Endodermal cell (in vitro differentiated cells): ENCODE results near the gene RANBP10. TPM values are rescaled to one million over a fixed set of nuclear protein-coding genes. Genes with fewer than 3 reads are reported as not detected.

Experiments
- DNase-seq: peaks from one replicate; pipeline ENCODE4 v3.0.0-alpha.2; 2017
- H3K27ac ChIP-seq: 2 replicates; pipeline ENCODE4 v1.5.1; 2013; ENCODE audit warnings: mild to moderate bottlenecking, low read depth, low read length, moderate library complexity
- H3K27me3 ChIP-seq: 2 replicates; pipeline ENCODE4 v1.6.1; 2013; ENCODE audit warnings: mild to moderate bottlenecking, low read length, moderate library complexity; ENCODE audit not compliant: insufficient read depth, control insufficient read depth, poor library complexity, severe bottlenecking
- H3K36me3 ChIP-seq: 2 replicates; pipeline ENCODE4 v1.7.0; 2013; ENCODE audit warnings: mild to moderate bottlenecking, low read length, moderate library complexity; ENCODE audit not compliant: control insufficient read depth, insufficient read depth
- H3K4me1 ChIP-seq: one replicate; pipeline ENCODE4 v1.7.0; 2013; ENCODE audit warnings: low read length; ENCODE audit not compliant: control insufficient read depth, insufficient read depth
- H3K4me3 ChIP-seq: 2 replicates; pipeline ENCODE4 v1.5.1; 2013; ENCODE audit warnings: mild to moderate bottlenecking, low read length, moderate library complexity
- H3K9ac ChIP-seq: 2 replicates; pipeline ENCODE4 v1.6.1; 2013; ENCODE audit warnings: mild to moderate bottlenecking, low read length, moderate library complexity; ENCODE audit not compliant: poor library complexity, severe bottlenecking; ENCODE audit errors: extremely low read depth
- H3K9me3 ChIP-seq: 2 replicates; pipeline ENCODE4 v1.6.1; 2013; ENCODE audit warnings: mild to moderate bottlenecking, low read length, moderate library complexity; ENCODE audit not compliant: control insufficient read depth
- H3K27ac Mint-ChIP-seq: 2 replicates; pipeline ENCODE4 v1.8.0; 2020; ENCODE audit warnings: mixed read lengths
- H3K27me3 Mint-ChIP-seq: 2 replicates; pipeline ENCODE4 v1.8.0; 2021; ENCODE audit warnings: mild to moderate bottlenecking, mixed read lengths; ENCODE audit not compliant: insufficient read depth
- H3K36me3 Mint-ChIP-seq: 2 replicates; pipeline ENCODE4 v1.8.0; 2020; ENCODE audit warnings: low read depth, mixed read lengths
- H3K4me1 Mint-ChIP-seq: 2 replicates; pipeline ENCODE4 v1.8.0; 2020; ENCODE audit warnings: mixed read lengths
- H3K4me3 Mint-ChIP-seq: 2 replicates; pipeline ENCODE4 v1.8.0; 2020; ENCODE audit warnings: mild to moderate bottlenecking, moderate library complexity, mixed read lengths
- H3K9me3 Mint-ChIP-seq: 2 replicates; pipeline ENCODE4 v1.8.0; 2020; ENCODE audit warnings: mild to moderate bottlenecking, mixed read lengths
- CTCF ChIP-seq: fragments of 200-600 bp; sonication (generic); conservative IDR thresholded peaks from 2 replicates; pipeline ENCODE4 v1.5.0; 2021; ENCODE audit warnings: antibody characterized with exemption, mild to moderate bottlenecking
- WGBS, 2 experiments: methylation state at CpG; one replicate each; pipeline versions ENCODE4 v1.1.5 to v1.1.7; 2013; ENCODE audit warnings: missing lambda C conversion rate in 2 of 2, mixed read lengths in 1 of 2; ENCODE audit not compliant: insufficient coverage in 1 of 2, insufficient read length in 1 of 2; 5-methylcytosine and 5-hydroxymethylcytosine counted together
- total RNA-seq, 2 donors: library from RNA; stranded (reverse); fragmentation: NEBNext Ultra II Directional in 1 of 2; extraction: Animal tissue kit (Norgen Biotek cat#: 25700) in 1 of 2; gene quantifications; 2 replicates in 1 of 2; 3 replicates in 1 of 2; pipeline ENCODE4 v1.2.1, GENCODE V29; 2021

RANBP10 gene
- total RNA-seq, 2 donors from 2014 or later = 19.2 to 22.5 TPM

GRCh38 chr16:67825906-67826305 is 19.5 kb upstream of the RANBP10 start:
- H3K9me3 Mint-ChIP-seq = no peaks in the 10 kb centered on the region

GRCh38 chr16:67825119-67825518 is 18.8 kb upstream of the RANBP10 start:
- Histone ChIP-seq H3K4me1 (no peaks in the 10 kb centered on the region), H3K36me3 (peaks cover 24% of the 10 kb centered on the region), H3K9ac (no peak overlapping the region), H3K4me3 (no peak overlapping the region), H3K9me3 (no peaks in the 10 kb centered on the region), H3K27me3 (no peaks in the 10 kb centered on the region), H3K27ac (no peak overlapping the region)
- Mint-ChIP-seq H3K4me1 (peaks cover 4% of the 10 kb centered on the region), H3K4me3 (no peak overlapping the region), H3K36me3 (peaks cover 12% of the 10 kb centered on the region), H3K27ac (peak overlapping the region; percentile 42), H3K27me3 (no peaks in the 10 kb centered on the region), H3K9me3 (no peaks in the 10 kb centered on the region)
- DNase-seq = peak; percentile 57
- no peak for TF ChIP-seq CTCF
- WGBS, 2 experiments = 85 to 94% methylated on average over 4 to 8 of the region's 8 CpGs

More at GRCh38 chr16:67825906-67826305, 19.5 kb upstream of the RANBP10 start:
- 95 to 98% methylated on average over 8 to 14 of the region's 14 CpGs for WGBS, 2 experiments
- H3K36me3 ChIP-seq = peaks cover 32% of the 10 kb centered on the region
- TF ChIP-seq CTCF = no peak
- no peaks in the 10 kb centered on the region for H3K27me3 ChIP-seq
- Mint-ChIP-seq H3K27ac (no peak overlapping the region), H3K4me1 (peaks cover 4% of the 10 kb centered on the region), H3K27me3 (no peaks in the 10 kb centered on the region), H3K4me3 (no peak overlapping the region), H3K36me3 (peaks cover 19% of the 10 kb centered on the region)
- H3K9ac ChIP-seq = no peak overlapping the region
- no peaks in the 10 kb centered on the region for H3K9me3 ChIP-seq
- no peak overlapping the region for H3K4me3 ChIP-seq
- no peaks in the 10 kb centered on the region for H3K4me1 ChIP-seq
- DNase-seq = no peak
- H3K27ac ChIP-seq = no peak overlapping the region

GRCh38 chr16:67822511-67822910 is 16.2 kb upstream of the RANBP10 start:
- no peak for DNase-seq
- Histone ChIP-seq H3K9me3 (no peaks in the 10 kb centered on the region), H3K9ac (no peak overlapping the region), H3K27me3 (no peaks in the 10 kb centered on the region), H3K4me1 (no peaks in the 10 kb centered on the region), H3K36me3 (peaks cover 9% of the 10 kb centered on the region), H3K27ac (no peak overlapping the region), H3K4me3 (no peak overlapping the region)
- WGBS, 2 experiments = 90 to 95% methylated on average over 2 of the region's 2 CpGs
- no peak for TF ChIP-seq CTCF
- Mint-ChIP-seq H3K9me3 (no peaks in the 10 kb centered on the region), H3K27me3 (no peaks in the 10 kb centered on the region), H3K27ac (no peak overlapping the region), H3K4me3 (no peak overlapping the region), H3K4me1 (peaks cover 4% of the 10 kb centered on the region), H3K36me3 (no peaks in the 10 kb centered on the region)
